CD14-positive monocyte (primary cell): Measurements from ENCODE around the gene GRIA1. TPM values are rescaled to one million over a fixed set of nuclear protein-coding genes. Genes with fewer than 3 reads are reported as not detected.

Source experiments
- DNase-seq, 3 donors: peaks; one replicate each; pipeline ENCODE4 v3.0.0-alpha.2; 2011 to 2022
- H2AFZ ChIP-seq: 2 replicates; pipeline ENCODE4 v1.6.0; 2012; ENCODE audit warnings: mild to moderate bottlenecking, low read depth, low read length, inconsistent platforms; ENCODE audit not compliant: insufficient read depth, poor library complexity, severe bottlenecking
- H3K27ac ChIP-seq, 2 donors: 1 replicate in 1 of 2; 2 replicates in 1 of 2; pipeline ENCODE4 v1.5.1; 2012 to 2013; ENCODE audit warnings: low read length in 2 of 2, control low read depth in 1 of 2, inconsistent platforms in 1 of 2, low read depth in 1 of 2, mild to moderate bottlenecking in 1 of 2
- H3K27me3 ChIP-seq, 2 donors: one replicate each; pipeline versions ENCODE4 v1.6.0 to v1.6.1; 2011 to 2013; ENCODE audit warnings: low read length in 2 of 2; ENCODE audit not compliant: control insufficient read depth in 2 of 2, insufficient read depth in 2 of 2
- H3K36me3 ChIP-seq, 2 donors: replicated peaks in 1 of 2; 1 replicate in 1 of 2; 2 replicates in 1 of 2; pipeline versions ENCODE4 v1.5.1 to v1.6.1; 2012 to 2013; ENCODE audit warnings: low read length in 2 of 2, control low read depth in 1 of 2, inconsistent platforms in 1 of 2, mild to moderate bottlenecking in 1 of 2; ENCODE audit not compliant: insufficient read depth in 2 of 2, control insufficient read depth in 1 of 2
- H3K4me1 ChIP-seq, 2 donors: 1 replicate in 1 of 2; 2 replicates in 1 of 2; pipeline versions ENCODE4 v1.5.1 to v1.6.1; 2012 to 2013; ENCODE audit warnings: low read length in 2 of 2, control low read depth in 1 of 2, inconsistent platforms in 1 of 2, mild to moderate bottlenecking in 1 of 2, moderate library complexity in 1 of 2; ENCODE audit not compliant: insufficient read depth in 2 of 2, control insufficient read depth in 1 of 2
- H3K4me2 ChIP-seq: replicated peaks from 2 replicates; pipeline ENCODE3; 2012; ENCODE audit warnings: low read length, moderate library complexity, mild to moderate bottlenecking; ENCODE audit not compliant: poor library complexity, severe bottlenecking; ENCODE audit errors: extremely low read depth
- H3K4me3 ChIP-seq, 3 experiments: fragments of 200-600 bp in 1 of 3; sonication (generic) in 1 of 3; replicated peaks in 1 of 3; 1 replicate in 2 of 3; 2 replicates in 1 of 3; pipeline ENCODE4 v1.5.1; 2011 to 2013; ENCODE audit warnings: low read length in 3 of 3, mild to moderate bottlenecking in 3 of 3, control low read depth in 2 of 3, low read depth in 2 of 3, inconsistent platforms in 1 of 3, moderate library complexity in 1 of 3
- H3K79me2 ChIP-seq: 2 replicates; pipeline ENCODE4 v1.6.0; 2012; ENCODE audit warnings: mild to moderate bottlenecking, control low read depth, inconsistent platforms, low read length, moderate library complexity; ENCODE audit not compliant: insufficient read depth
- H3K9ac ChIP-seq: 2 replicates; pipeline ENCODE4 v1.6.0; 2017; ENCODE audit warnings: low read length, mild to moderate bottlenecking; ENCODE audit not compliant: insufficient read depth, poor library complexity, severe bottlenecking
- H3K9me3 ChIP-seq, 2 donors: replicated peaks in 1 of 2; 1 replicate in 1 of 2; 2 replicates in 1 of 2; pipeline versions ENCODE4 v1.5.1 to v1.6.1; 2012 to 2013; ENCODE audit warnings: low read length in 2 of 2, control low read depth in 1 of 2; ENCODE audit not compliant: control insufficient read depth in 1 of 2, insufficient read depth in 1 of 2
- H4K20me1 ChIP-seq: 2 replicates; pipeline ENCODE4 v1.6.0; 2012; ENCODE audit warnings: mild to moderate bottlenecking, low read length, control low read depth, moderate library complexity; ENCODE audit not compliant: insufficient read depth
- H3K27ac Mint-ChIP-seq, 7 donors: one replicate each; pipeline ENCODE4 v1.8.0; 2020; ENCODE audit warnings: mild to moderate bottlenecking in 7 of 7, mixed read lengths in 7 of 7, moderate library complexity in 6 of 7, inconsistent platforms in 2 of 7
- H3K27me3 Mint-ChIP-seq, 3 donors: one replicate each; pipeline ENCODE4 v1.8.0; 2021 to 2022; ENCODE audit warnings: low read depth in 3 of 3, mild to moderate bottlenecking in 3 of 3, mixed read lengths in 3 of 3, moderate library complexity in 3 of 3, inconsistent platforms in 1 of 3
- H3K36me3 Mint-ChIP-seq, 2 donors: one replicate each; pipeline ENCODE4 v1.8.0; 2020; ENCODE audit warnings: mixed read lengths in 2 of 2, inconsistent platforms in 1 of 2, mild to moderate bottlenecking in 1 of 2
- H3K4me1 Mint-ChIP-seq: one replicate; pipeline ENCODE4 v1.8.0; 2020; ENCODE audit warnings: mild to moderate bottlenecking, mixed read lengths
- H3K4me3 Mint-ChIP-seq, 2 donors: one replicate each; pipeline ENCODE4 v1.8.0; 2020; ENCODE audit warnings: mild to moderate bottlenecking in 2 of 2, mixed read lengths in 2 of 2, moderate library complexity in 1 of 2
- H3K9me3 Mint-ChIP-seq, 7 donors: one replicate each; pipeline ENCODE4 v1.8.0; 2020 to 2022; ENCODE audit warnings: mixed read lengths in 7 of 7, mild to moderate bottlenecking in 6 of 7, moderate library complexity in 6 of 7, inconsistent platforms in 2 of 7
- CTCF ChIP-seq: fragments of 200-600 bp; IDR thresholded peaks from one replicate; pipeline ENCODE4 v1.8.0; 2022; ENCODE audit warnings: antibody characterized with exemption, mild to moderate bottlenecking
- WGBS: methylation state at CpG from one replicate; pipeline ENCODE4 v1.1.5; 2013; ENCODE audit warnings: missing lambda C conversion rate; ENCODE audit not compliant: insufficient coverage; 5-methylcytosine and 5-hydroxymethylcytosine counted together
- intact Hi-C, 2 donors: fragments of 100-400 bp; cut with micrococcal nuclease; formaldehyde crosslinking; loops; one replicate each; pipeline versions ENCODE4 v1.15.0 to v1.15.1; 2023
- polyA plus RNA-seq, 3 donors: library from polyadenylated mRNA; depleted of rRNA in 1 of 3; unstranded in 2 of 3; stranded (reverse) in 1 of 3; fragments of 300-500 nt in 2 of 3; fragments of >200 nt in 1 of 3; fragmentation: Illumina TruSeq in 2 of 3; gene quantifications; 1 replicate in 2 of 3; 2 replicates in 1 of 3; pipeline ENCODE4 v1.2.3, GENCODE V29; 2012 to 2021

Gene GRIA1
- polyA plus RNA-seq, 3 donors, result not detected

- no peak overlapping the region for H3K27ac Mint-ChIP-seq
- intact Hi-C loops, result no loop called here
- H3K4me1 Mint-ChIP-seq, result no peaks in the 10 kb centered on the region
- no peak overlapping the region for H3K4me2 ChIP-seq
- H3K27me3 Mint-ChIP-seq, result no peaks in the 10 kb centered on the region
- H3K27ac ChIP-seq, result no peak overlapping the region
- no peak for DNase-seq
- no peaks in the 10 kb centered on the region for H3K36me3 Mint-ChIP-seq
- no peaks in the 10 kb centered on the region for H3K9me3 ChIP-seq
- H3K9me3 Mint-ChIP-seq, result peaks cover 0 to 8% (median 4%) of the 10 kb centered on the region in 7 donors
- no peaks in the 10 kb centered on the region for H4K20me1 ChIP-seq
- no peak for TF ChIP-seq CTCF
- H2AFZ ChIP-seq, result no peak overlapping the region
- H3K27me3 ChIP-seq, result no peaks in the 10 kb centered on the region
- H3K9ac ChIP-seq, result no peak overlapping the region
- H3K4me3 ChIP-seq, result no peak overlapping the region
- no peaks in the 10 kb centered on the region for H3K36me3 ChIP-seq
- H3K4me3 Mint-ChIP-seq, result no peak overlapping the region
- H3K4me1 ChIP-seq, result no peaks in the 10 kb centered on the region
- H3K79me2 ChIP-seq, result no peaks in the 10 kb centered on the region
Observed at GRCh38 chr5:153467546-153467945, 22.9 kb upstream of the GRIA1 start.

GRCh38 chr5:153469423-153469822 lies 21.0 kb upstream of the GRIA1 start:
- Mint-ChIP-seq H3K27ac (no peak overlapping the region), H3K4me3 (no peak overlapping the region), H3K9me3 (peaks cover 0 to 12% (median 4%) of the 10 kb centered on the region in 7 donors), H3K4me1 (no peaks in the 10 kb centered on the region), H3K27me3 (no peaks in the 10 kb centered on the region), H3K36me3 (no peaks in the 10 kb centered on the region)
- WGBS, result no CpG with 5 or more reads among the region's 3 CpGs
- Histone ChIP-seq H3K27me3 (no peaks in the 10 kb centered on the region), H3K9ac (no peak overlapping the region), H3K27ac (no peak overlapping the region), H3K4me1 (no peaks in the 10 kb centered on the region), H3K9me3 (no peaks in the 10 kb centered on the region), H3K36me3 (no peaks in the 10 kb centered on the region), H3K4me3 (no peak overlapping the region), H2AFZ (no peak overlapping the region), H3K79me2 (no peaks in the 10 kb centered on the region), H4K20me1 (no peaks in the 10 kb centered on the region), H3K4me2 (no peak overlapping the region)
- intact Hi-C loops, result no loop called here
- no peak for DNase-seq
- TF ChIP-seq CTCF, result no peak
